Endometrial microvascular endothelial cells (primary cell): ENCODE results near the gene OR5K4. TPM values are rescaled to one million over a fixed set of nuclear protein-coding genes. Genes with fewer than 3 reads are reported as not detected.
"Not testable (repeated sequence)": the region's sequence is repeated elsewhere in the genome, so short reads cannot be mapped to it uniquely, and the experiment has no call there.

ENCODE experiments used
- in situ Hi-C: cut with HindIII; loops from 2 replicates; pipeline ENCODE4 v1.10.0; 2017; ENCODE audit warnings: low sequenced_read_pairs, low pct_unique_long_range_greater_than_20kb; ENCODE audit errors: inconsistent ontology term
- total RNA-seq: library from RNA; depleted of rRNA; stranded (reverse); fragments of >200 nt; gene quantifications from one replicate; pipeline ENCODE4 v1.2.3, GENCODE V29; 2015; ENCODE audit errors: inconsistent ontology term

OR5K4 gene
- total RNA-seq, 1 donor from 2014 or later, result not detected

GRCh38 chr3:98361289-98361688, 7.6 kb downstream of the OR5K4 start:
- in situ Hi-C loops, result no loop called here

GRCh38 chr3:98367464-98368246, 14.0 kb downstream of the OR5K4 start:
- in situ Hi-C loops, result no loop called here

- in situ Hi-C loops, result no loop called here
These were observed 17.5 kb downstream of the OR5K4 start for GRCh38 chr3:98371186-98371585.

GRCh38 chr3:98371853-98372252, 18.2 kb downstream of the OR5K4 start:
- in situ Hi-C loops, result no loop called here

GRCh38 chr3:98372445-98372844, 18.8 kb downstream of the OR5K4 start:
- in situ Hi-C loops, result no loop called here

GRCh38 chr3:98376631-98377030, 23.0 kb downstream of the OR5K4 start:
- in situ Hi-C loops, result no loop called here

- in situ Hi-C loops, result no loop called here
These were observed 34.5 kb downstream of the OR5K4 start for GRCh38 chr3:98388147-98388546.

GRCh38 chr3:98390366-98390765, 36.7 kb downstream of the OR5K4 start, which contains the start of gene OR5K3:
Gene OR5K3 (plus strand): TSS chr3:98390666. CDS start chr3:98390666, 0 bp downstream.
- in situ Hi-C loops, result no loop called here

GRCh38 chr3:98395101-98395500, 41.4 kb downstream of the OR5K4 start:
- in situ Hi-C loops, result no loop called here

- in situ Hi-C loops, result not testable (repeated sequence)
These were observed 42.8 kb downstream of the OR5K4 start for GRCh38 chr3:98396482-98396881.

GRCh38 chr3:98398513-98398912, 44.9 kb downstream of the OR5K4 start:
- in situ Hi-C loops, result no loop called here

- in situ Hi-C loops, result no loop called here
These were observed 48.9 kb downstream of the OR5K4 start for GRCh38 chr3:98402507-98402906.

GRCh38 chr3:98404010-98404409, 50.4 kb downstream of the OR5K4 start:
- in situ Hi-C loops, result no loop called here

Other genes with a start within 250 kb of the OR5K4 start
- gene OR5H1, start 223.1 kb upstream of the OR5K4 start, total RNA-seq, result not detected
- not detected for gene OR5H14, start 206.4 kb upstream of the OR5K4 start, total RNA-seq
- gene OR5H15, start 187.2 kb upstream of the OR5K4 start, total RNA-seq, result not detected
- gene OR5H6, start 89.6 kb upstream of the OR5K4 start, total RNA-seq, result not detected
- gene OR5H2, start 71.3 kb upstream of the OR5K4 start, total RNA-seq, result not detected
- not detected for gene OR5K3, start 36.8 kb downstream of the OR5K4 start, total RNA-seq
- not detected for gene OR5K1, start 109.3 kb downstream of the OR5K4 start, total RNA-seq
- gene OR5K2, start 143.8 kb downstream of the OR5K4 start, total RNA-seq, result not detected
- gene CLDND1, start 169.0 kb downstream of the OR5K4 start, total RNA-seq, result 118 TPM
- not detected for gene GPR15, start 178.1 kb downstream of the OR5K4 start, total RNA-seq
- gene CPOX, start 239.8 kb downstream of the OR5K4 start, total RNA-seq, result 24.0 TPM